ENCODE data around the gene ASTN2.

The ASTN2 gene

DNA sequence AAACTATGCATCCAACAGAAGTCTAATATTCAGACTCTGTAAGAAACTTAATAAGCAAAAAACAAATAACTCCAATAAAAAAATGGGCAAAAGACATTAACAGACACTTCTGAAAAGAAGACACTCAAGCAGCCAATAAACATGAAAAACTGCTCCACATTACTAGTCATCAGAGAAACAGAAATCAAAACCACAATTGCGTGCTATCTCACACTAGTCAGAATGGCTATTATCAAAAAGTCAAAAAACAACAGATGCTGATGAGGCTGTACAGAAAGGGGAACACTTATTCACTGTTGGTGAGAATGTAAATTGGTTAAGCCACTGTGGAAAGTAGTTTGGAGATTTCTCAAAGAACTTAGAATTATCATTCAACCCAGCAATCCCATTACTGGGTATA lies 829.0 kb downstream of the ASTN2 start:
- DNase-seq, result no peak

DNA sequence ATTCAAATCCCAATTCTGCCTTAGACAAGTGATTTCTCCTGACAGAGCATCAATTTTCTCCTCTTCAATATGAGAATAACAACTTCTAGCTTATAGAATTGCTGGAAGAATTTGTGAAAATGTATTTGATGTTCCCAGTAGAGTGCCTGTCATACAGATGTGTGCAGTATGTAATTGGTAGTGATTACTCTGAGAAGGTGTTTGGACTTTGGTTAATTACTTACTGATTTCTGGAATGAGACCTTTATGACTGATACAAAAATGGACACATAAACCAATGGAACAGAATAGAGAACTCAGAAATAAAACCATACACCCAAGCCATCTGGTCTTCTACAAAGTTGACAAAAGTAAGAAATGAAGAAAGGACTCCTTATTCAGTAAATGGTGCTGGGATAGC lies 829.7 kb downstream of the ASTN2 start:
- DNase-seq, result no peak

DNA sequence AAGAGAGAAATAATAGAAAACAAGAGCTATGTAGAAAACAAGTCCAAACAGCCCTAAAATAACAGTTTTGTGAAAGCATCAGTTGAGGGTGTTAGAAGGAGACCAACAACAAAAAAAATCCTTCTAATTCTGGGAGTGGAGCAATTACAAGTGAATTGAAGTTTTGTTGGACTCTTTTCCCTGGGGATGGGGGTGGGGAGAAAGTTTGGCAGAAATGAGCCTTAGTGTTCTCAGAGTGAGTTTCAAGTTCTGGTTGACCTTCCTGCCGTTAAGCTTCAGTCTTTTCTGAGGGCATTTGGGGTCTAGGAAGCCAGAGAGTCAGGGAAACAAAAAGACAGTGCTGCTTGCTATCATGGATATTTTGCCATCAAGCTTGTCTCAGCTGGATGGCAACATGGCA lies 834.0 kb downstream of the ASTN2 start:
- DNase-seq, result no peak

DNA sequence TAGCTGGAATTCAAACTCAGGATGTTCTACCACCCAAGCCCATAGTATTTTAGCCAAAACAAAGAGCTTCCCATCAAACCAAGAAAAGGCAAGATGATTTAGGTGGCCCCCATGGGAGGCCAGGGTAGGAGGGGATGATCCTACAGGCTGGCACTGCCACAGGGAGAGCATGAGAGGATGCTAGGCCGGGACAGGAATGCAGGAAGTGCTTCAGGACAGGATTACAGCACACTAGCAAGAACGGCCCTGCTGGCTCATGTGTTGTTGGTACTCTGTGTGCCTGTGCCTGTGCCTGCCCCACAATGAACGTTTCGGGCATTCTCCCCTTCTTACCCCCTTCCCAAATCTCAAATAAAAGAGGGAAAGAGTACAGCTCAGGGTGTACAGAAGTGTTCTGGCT lies 838.5 kb downstream of the ASTN2 start:
- DNase-seq, result no peak

DNA sequence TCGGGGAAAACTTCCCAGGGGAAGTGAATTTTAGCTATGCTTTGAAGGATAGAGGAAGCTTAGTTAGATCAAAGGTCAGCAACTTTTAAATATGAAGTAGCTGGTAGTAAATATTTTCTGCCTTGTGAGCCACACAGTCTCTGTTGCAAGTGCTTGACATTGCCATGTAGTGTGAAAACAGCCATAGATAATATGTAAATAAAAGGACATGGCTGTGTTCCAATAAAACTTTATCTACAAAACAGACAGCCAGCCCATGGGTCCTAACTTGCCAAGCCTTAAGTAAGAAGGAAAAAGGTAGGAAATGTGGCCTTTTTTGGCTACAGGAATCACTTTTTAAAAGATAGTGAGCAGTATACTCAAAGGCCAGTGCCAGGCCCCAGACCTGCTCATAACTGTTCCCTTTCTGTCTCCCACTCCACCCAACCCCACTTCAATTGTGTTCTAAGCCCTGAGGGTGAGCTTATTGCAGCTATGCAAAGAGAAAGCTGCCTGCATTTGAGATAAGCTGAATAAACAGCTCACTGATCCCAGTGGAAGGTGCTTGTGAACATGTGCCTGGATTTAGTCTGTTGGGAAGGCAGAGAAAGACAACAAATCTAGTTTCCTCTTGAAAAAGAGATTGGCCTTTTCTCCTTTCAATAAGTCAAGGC lies 840.7 kb downstream of the ASTN2 start:
- no peak for DNase-seq

DNA sequence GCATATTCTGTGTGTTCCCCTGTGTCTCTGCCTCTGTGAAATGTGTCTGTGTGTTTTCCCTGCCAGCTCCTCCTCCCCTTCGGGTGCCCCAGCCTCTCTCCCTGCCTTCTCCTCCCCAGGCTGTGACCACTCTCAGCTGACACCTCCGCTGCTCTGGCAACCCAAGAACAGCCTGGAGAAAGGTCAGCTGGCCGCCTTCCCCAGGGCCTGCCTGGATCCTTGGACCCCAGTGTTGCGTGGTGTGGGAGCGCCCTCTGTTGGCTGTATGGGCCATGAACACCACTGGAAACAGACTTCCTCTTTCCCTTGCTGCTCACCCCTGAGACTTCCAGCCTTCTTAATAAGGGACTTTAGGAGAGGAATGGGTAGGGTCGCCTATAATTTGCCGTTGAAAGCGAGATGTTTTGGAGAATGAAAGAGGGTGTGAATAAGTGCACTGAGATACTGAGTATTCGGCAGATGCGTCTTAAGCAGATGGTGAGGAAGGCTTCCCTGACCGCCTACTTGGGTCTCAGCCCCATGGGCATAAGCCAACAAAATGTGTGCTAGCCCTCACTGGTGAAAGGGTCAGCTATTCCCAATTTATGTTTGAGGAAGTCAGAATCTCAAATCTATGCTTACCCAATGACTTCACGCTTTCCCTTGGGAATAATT lies 842.6 kb downstream of the ASTN2 start:
- peak; percentile 89 for DNase-seq

DNA sequence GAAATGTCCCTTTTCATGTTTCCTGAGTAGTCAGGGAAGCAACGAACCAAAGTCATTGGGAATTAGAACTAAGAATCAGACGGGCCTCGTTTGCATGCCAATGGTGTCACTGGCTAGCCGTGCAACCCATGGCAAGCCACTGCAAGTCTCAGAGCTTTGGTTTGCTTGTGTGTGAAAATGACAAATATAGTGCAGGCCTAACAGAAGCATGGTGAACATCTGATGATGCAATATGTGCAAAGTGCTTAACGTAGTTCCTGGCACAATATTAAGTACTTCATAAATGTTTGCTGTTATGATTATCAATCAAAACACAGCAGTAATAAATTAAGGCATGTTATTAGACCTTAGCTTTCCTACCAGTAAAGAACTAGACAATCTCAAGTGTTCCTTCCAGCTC lies 845.7 kb downstream of the ASTN2 start:
- no peak for DNase-seq

DNA sequence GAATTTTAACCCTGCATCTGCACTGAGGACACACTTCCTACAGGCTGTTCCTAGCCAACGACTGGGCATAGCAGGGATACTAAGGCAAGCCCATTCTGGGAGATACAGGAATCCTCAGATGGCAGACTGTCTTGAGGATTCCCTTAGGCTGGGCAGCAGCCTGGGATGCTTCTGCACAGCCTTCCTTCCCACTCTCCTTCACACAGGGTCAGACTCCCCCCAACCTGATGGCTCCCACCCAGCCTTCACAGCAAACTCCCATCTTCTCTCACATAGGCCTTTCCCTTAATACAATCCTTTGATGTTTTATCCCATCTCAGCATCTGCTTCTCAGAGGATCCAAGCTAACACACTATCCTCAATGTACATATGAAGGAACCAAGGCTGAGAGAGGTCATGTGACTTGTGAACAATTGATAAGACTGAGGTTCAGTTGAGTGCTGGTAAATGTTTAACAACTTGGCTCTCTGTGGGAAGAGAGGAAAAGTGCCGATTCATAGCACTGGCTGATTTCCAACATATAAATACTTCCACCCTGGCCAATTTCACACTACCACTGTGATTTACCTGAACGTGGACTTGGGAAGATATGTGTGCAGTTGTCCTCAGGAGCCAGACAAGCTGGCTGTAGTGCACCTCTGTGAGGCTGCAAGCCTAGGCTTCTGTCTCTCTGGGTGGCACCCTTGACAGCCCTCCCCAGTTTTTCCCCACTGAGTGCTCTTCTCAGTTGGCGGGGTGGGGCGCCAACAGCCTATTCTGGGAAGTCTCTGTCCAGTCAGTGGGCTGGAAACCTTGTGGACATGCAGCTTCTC lies 848.0 kb downstream of the ASTN2 start:
- DNase-seq, result no peak

DNA sequence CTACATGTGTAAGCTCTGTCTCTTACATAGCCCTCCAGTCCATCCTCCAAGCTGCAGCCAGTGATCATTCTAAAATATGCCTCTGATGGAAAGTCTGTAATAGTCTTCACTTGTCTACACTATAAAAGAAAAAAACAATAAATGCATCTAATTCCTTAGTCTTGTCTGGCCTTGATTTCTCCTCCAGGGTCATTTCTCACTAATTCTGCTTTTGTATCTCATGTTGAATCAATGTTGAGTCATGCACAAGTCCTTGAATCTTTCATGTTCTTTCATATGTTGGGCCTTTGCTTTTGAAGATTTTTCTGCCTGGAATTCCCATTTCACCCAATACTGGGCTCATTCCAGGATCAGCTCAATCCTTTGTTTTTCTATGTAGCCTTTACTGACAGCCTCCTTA lies 848.9 kb downstream of the ASTN2 start:
- DNase-seq, result no peak

DNA sequence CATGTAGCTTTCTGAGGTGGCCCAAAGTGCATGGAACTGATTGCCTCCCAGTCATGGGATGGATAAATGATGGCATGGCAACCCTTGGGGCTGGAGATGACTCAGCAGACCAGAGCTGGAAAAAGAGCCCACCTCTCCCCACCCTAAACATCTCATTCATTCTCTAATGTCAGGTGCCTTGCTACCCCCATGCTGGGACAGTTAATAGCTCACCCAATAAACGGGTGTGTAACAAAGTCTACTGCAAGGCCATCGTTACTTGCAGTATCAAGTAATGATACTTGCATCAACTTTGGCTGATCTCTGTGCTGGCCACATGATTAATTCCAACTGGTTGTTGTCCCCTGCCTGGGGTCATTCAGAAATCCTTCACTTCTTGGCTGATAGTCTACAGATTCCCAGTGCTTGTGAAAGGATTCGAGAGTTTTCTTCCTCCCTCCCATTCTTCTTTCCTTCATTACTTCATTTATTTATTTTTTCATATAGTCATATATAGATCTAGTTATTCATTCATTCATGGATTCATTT lies 850.5 kb downstream of the ASTN2 start:
- no peak for DNase-seq

DNA sequence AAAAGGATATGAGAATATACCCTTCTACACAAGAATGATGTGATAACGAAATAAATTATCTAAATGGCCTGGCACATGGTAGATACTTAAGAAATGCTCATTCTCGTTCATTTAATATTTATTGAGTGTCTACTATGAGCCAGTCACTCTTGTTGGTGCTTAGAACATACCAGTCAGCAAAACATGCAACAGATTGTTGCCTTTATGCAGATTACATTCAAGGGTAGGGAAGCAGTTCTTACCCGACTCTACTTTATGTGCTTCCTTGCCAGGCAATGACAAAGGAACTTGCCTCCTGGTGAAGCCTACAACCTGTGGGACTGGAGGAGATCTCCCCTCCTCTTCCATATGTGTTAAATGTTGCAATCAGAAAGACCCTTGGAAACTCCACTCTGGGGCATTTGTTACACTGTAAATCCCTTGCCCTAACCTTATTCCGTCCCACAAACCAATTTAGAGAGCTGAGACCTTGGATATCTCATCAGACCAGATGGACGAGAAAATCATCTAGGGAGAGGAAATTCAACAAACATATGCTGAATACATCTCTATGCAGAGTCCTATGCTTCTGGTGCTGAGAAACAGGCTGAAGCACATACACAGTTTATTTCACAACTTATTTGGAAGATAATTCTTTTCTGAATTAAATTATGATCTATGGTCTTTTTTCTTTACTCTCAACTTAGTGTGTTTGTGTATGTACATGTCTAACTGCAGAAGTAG lies 855.9 kb downstream of the ASTN2 start:
- DNase-seq, result no peak

DNA sequence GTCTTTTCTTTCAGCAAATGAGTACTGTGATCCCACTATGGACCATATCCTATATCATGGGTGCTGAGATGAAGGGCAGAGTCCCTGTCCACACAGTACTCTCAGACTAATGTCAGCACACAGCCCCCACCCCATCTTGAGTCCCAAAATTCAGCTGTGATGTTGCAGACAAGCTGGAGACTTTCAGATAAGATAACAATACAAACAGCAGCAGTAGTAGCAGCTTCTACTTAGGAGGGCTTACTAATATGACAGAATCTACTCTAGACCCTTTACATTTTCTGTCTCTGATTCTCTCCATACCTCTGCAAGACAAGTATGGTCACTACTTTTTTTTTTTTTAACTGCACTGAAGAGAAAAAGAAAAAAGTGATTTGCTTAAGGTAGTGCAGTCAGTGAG lies 856.8 kb downstream of the ASTN2 start:
- DNase-seq, result no peak

DNA sequence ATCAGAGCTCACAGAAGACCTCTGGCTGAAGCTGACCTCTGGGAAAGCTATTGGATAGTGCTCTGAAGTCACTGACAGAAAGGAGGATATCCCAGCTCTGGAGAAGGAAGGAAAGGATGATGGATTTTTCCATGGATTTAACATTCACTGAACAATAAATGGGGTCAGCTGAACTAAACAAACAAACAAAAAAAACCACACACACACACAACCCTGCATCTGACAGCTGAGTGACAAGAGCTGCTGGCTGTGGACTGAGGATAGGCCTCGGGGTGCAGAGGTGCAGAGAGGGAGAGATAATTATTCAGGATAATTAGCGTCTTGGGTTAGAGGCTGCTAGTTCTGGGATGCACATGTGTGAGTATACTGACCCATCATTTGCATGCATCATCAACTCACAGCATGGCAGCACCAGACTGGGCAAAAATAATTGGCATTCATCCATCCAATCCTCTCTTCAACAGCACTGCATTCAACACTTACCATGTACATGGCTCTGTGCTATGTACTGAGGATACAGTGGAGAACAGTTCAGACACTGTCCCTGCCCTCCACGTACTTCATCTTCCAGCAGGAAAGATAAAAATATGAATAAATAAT lies 859.2 kb downstream of the ASTN2 start:
- DNase-seq, result no peak

DNA sequence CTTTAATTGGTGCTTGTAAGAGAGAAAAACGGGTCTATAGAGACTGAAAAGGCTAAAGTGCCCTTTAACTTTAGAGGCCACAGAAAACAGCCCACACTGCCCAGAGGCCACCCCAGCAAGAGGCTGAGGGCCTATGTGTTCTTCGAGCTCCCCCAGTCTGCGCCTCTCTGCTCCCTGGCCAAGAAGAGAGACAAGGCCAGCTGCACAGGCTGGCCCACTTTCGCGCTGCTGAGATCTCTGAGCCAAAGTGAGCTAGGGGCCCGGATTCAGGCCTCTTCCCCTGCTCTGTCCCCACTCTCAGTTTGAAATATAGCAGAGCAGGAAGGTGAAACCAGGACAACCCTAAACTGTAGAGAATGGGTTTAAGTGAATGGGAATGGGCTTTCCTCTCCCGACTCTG lies 859.7 kb downstream of the ASTN2 start:
- peak; percentile 80 for DNase-seq

DNA sequence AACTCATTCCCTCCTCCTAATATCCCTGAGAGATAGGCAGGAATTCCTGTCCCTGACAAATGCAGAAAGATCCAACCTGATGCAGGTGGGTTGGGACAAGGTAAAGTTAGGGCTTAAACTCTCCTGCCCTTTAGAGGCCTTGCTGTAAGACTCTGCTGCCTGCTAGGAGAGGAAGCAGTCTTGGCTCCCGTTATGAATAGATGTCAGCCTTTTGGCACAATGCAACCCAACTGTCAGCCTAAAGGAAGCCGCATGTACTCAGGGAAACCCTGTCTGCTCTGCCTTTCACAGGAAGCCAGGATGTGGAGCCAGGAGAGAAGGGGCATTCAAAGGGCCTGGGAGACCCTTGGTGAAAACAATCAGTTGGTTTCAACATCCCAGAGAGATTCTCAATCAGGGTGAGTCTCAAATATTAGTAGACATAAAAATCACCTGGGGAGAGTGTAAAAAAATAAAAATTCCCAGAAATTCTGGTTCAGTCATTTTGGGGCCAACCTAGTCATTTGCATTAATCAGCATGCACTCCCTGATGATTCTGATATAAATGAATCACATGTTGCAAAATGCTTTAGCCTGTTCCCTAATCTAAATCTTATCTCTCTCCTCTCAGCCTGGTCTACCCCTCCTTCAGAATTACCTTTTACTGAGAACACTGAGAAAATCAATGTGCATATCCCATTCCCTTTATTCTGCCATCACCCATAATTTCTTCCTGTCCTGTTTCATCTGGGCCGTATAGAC lies 864.0 kb downstream of the ASTN2 start:
- DNase-seq, result no peak

DNA sequence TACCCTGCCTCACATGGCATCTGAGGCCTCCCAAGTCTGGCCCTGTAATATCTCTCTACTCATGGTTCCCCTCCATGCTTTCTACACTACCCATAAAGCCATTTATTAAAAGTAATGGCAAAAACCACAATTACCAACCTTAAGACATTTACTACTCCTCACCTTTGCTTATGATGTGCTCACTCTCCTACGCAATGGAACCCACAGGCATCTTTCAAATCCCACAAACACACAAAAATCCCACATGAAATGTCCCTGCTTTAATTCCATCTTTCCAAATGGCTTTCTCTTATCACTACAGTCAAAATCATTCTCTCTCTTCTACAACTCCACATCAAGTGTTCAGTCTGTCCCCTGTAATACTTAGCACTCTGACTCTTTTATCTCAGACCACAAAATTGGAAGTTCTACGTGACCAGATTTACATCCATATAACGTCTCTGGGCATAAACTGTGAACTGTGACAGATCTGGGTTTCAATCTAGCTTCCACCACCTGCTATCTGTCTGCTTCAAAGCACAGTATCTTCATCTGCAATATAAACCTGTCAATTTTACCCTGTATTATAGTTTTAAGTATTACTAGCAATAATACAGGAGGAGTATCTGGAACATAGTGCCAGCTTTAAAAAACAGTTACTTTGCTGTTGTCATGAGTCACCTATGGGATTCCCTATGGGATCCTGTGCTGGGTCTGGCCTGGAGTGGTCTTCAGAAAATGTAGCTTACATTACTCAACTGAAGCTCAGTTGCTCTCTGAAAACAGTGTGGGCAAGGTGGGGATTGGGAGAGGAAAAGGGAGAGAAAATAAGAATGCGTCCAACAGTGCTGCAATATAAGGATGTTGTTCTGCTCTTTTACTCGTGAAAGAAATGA lies 864.8 kb downstream of the ASTN2 start:
- no peak for DNase-seq

DNA sequence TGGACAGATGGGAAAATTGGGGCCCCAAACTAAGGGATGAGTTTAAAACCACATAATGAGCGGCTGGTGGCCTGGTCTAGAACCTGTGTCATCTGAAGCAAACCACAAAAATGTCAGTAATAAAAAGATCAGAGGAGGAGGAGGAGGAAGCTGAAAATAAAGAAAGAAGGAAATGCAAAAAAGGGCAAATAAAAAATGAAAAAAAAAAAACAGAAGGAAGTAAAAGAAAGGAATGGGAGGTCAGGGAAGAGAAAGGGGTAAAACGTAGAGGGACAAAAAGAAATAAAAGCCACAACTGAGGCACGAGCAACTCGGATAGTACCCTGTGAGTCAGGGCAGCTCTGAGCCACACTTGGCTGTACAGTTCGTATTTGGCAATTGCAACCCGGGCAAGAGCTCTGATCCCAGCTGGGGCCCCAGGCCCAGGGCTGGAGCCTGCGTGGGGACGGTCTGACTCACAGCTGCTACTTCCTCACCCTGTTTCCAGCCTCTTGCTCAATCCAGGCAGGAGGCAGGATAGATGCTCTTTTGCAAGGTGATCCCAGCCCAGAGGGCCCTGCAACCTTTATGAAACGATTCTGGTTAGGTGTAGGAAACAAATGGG lies 865.7 kb downstream of the ASTN2 start:
- DNase-seq, result peak; percentile 58

DNA sequence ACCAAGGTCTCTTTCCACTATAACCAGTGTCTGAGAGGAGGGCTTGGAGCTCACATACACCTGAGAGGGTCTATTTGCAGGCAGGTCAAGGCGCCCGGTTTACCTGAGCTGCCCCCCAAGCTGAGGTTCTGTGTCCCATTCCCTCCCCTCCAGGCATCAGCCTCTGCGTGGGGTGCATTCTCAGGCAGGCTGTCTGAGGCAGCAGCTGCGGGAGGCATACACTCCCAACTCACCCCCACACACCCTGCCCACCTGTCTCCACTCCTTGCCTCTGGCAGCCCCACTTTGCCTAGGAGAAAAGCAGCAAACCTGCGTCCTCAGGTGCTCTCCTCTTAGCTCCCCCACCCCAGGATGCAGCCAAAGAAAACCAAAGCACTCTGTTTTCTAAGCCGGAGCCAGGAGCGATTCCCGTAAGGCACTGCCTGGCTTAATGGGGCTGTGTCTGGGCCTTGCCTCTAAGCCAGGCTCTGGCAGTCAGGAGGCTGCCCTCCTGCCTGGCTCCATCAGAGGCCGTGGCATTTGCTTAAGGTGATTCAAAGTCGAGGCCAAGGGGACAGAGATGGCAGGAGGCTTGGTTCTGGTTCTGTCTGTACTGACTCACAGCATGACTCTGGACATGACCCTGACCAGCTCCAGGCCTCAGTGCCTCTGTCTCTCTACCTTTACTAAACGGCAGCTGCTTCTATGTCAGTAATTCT lies 867.0 kb downstream of the ASTN2 start:
- no peak for DNase-seq

DNA sequence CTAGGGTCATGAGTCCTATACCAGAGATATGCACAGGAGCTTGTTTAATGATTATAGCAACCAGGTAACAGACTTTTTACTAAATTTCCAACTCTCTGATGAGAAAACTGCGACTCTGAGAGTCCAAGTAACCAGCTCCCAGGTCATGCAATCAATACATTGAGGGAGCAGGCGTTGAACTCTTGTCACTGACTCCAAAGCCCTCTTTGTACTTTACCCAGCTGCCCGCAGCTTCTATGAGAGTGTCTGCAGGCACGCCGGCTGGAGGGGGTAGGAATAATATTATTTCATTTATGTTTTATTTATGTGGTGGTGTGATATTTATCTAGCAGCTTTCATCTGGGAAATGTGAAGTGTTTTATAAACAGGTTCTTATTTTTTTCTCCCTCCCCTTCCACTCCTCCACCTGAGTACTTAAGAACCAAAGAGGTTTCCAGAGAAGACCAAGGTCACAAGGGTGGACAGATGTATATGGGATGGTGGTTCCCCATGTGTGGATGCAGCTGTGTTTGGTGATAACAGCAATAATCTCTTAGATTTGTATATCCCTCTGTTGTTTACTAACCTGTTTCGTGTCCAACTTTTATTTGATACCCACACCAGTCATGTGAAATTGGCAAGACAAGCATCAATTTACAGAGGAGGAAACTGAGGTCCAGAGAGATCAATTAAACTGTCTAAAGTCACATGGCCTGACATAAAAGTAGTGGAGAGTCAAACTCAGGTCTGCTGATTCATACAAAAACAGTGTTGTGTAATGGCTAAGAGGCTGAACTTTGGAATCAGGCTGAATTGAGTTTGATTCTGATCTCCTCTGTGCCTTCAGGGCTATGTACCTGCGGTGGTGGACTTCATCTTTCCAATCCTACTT lies 867.9 kb downstream of the ASTN2 start:
- DNase-seq, result no peak
